GM12878 (cell line): ENCODE data around the gene GADD45A. TPM values are rescaled to one million over a fixed set of nuclear protein-coding genes. Genes with fewer than 3 reads are reported as not detected.

ENCODE experiments used
- ATAC-seq: fragments of 200-7000 bp; cut with Tn5 transposase; 3 replicates; pipeline ENCODE4 v1.9.1; 2020; ENCODE audit warnings: mild to moderate bottlenecking, moderate library complexity
- BruUV-seq: library from RNA; stranded (reverse); fragments of 400-500 nt; replicated peaks from 2 replicates; lab custom pipeline; 2021; lab: Mats Ljungman, UMichigan
- CTCF ChIA-PET: fragments of 300-600 bp; sonication (Branson Sonifier 250); formaldehyde crosslinking; extraction: SDS; loops from one replicate; lab custom pipeline; 2021; ENCODE audit warnings: inconsistent platforms; lab: Yijun Ruan, JAX
- POLR2A ChIA-PET: fragments of 350-600 bp; formaldehyde crosslinking; extraction: SDS; loops from one replicate; lab custom pipeline; 2021; ENCODE audit warnings: inconsistent platforms; lab: Charles Lee
- RAD21 ChIA-PET: fragments of 300-600 bp; sonication (Branson Sonifier 250); formaldehyde crosslinking; loops from one replicate; lab custom pipeline; 2023; ENCODE audit warnings: antibody characterized with exemption; ENCODE audit not compliant: unreplicated experiment; lab: Charles Lee
- SMC1A ChIA-PET: fragments of 300-600 bp; sonication (Branson Sonifier 250); formaldehyde crosslinking; loops from one replicate; lab custom pipeline; 2023; ENCODE audit not compliant: unreplicated experiment, uncharacterized antibody; lab: Charles Lee
- DNase-seq: peaks from one replicate; pipeline ENCODE4 v3.0.0-alpha.2; 2011; ENCODE audit warnings: low read depth, low spot score
- FAIRE-seq: peaks from 3 replicates; lab custom pipeline; 2011; peaks lifted over from hg19 to GRCh38; lab: Jason Lieb, UNC
- H2AFZ ChIP-seq: 2 replicates; pipeline ENCODE4 v1.6.0; 2011; ENCODE audit warnings: low read depth, low read length, control low read depth; ENCODE audit not compliant: control insufficient read depth
- H3K27ac ChIP-seq: 2 replicates; pipeline ENCODE4 v1.5.1; 2011; ENCODE audit warnings: control low read depth; ENCODE audit not compliant: control insufficient read depth, insufficient read depth
- H3K27me3 ChIP-seq, 2 experiments: replicated peaks in 1 of 2; 2 replicates each; pipeline versions ENCODE4 v1.6.0 to v1.6.1; 2011; ENCODE audit warnings: low read length in 1 of 2; ENCODE audit not compliant: control insufficient read depth in 2 of 2, insufficient read depth in 2 of 2
- H3K36me3 ChIP-seq, 2 experiments: 2 replicates each; pipeline ENCODE4 v1.5.1; 2011; ENCODE audit warnings: low read length in 1 of 2; ENCODE audit not compliant: control insufficient read depth in 2 of 2, insufficient read depth in 2 of 2
- H3K4me1 ChIP-seq: 2 replicates; pipeline ENCODE4 v1.6.1; 2011; ENCODE audit warnings: mild to moderate bottlenecking, low read length, moderate library complexity, mixed read lengths; ENCODE audit not compliant: control insufficient read depth, insufficient read depth
- H3K4me2 ChIP-seq: 2 replicates; pipeline ENCODE4 v1.6.0; 2011; ENCODE audit warnings: control low read depth; ENCODE audit not compliant: control insufficient read depth, insufficient read depth
- H3K4me3 ChIP-seq: fragments of 200-600 bp; sonication (generic); 2 replicates; pipeline ENCODE4 v1.5.1; 2016
- H3K79me2 ChIP-seq: 2 replicates; pipeline ENCODE4 v1.6.0; 2011; ENCODE audit warnings: low read length; ENCODE audit not compliant: control insufficient read depth, insufficient read depth
- H3K9ac ChIP-seq: 2 replicates; pipeline ENCODE4 v1.8.0; 2011; ENCODE audit warnings: low read length, control low read depth, mixed read lengths; ENCODE audit not compliant: control insufficient read depth, insufficient read depth
- H3K9me3 ChIP-seq: replicated peaks from 3 replicates; pipeline ENCODE4 v1.5.1; 2011; ENCODE audit warnings: mild to moderate bottlenecking, low read length; ENCODE audit not compliant: control insufficient read depth, insufficient read depth
- H4K20me1 ChIP-seq: 2 replicates; pipeline ENCODE4 v1.6.0; 2011; ENCODE audit not compliant: control insufficient read depth, insufficient read depth
- BCL11A ChIP-seq: IDR thresholded peaks from 2 replicates; pipeline ENCODE4 v1.6.1; 2011; ENCODE audit warnings: low read depth, low read length
- BHLHE40 ChIP-seq, 2 experiments: fragments of 450-650 bp in 1 of 2; IDR thresholded peaks; 2 replicates each; pipeline ENCODE4 v1.6.1; 2011 to 2017; ENCODE audit warnings: low read depth in 2 of 2, borderline replicate concordance in 1 of 2, improper control_type of control experiment in 1 of 2, low read length in 1 of 2, mild to moderate bottlenecking in 1 of 2
- GABPA ChIP-seq: IDR thresholded peaks from 2 replicates; pipeline ENCODE4 v1.6.1; 2014; ENCODE audit warnings: antibody characterized with exemption, low read depth, mild to moderate bottlenecking, inconsistent platforms
- KLF5 ChIP-seq: fragments of 450-650 bp; IDR thresholded peaks from 2 replicates; pipeline ENCODE4 v1.6.1; 2014; ENCODE audit warnings: mild to moderate bottlenecking; ENCODE audit not compliant: partially characterized antibody
- MTA3 ChIP-seq: IDR thresholded peaks from 2 replicates; pipeline ENCODE4 v1.6.1; 2012; ENCODE audit warnings: low read length, inconsistent platforms, borderline replicate concordance
- NBN ChIP-seq: fragments of 450-650 bp; IDR thresholded peaks from 2 replicates; pipeline ENCODE4 v1.6.1; 2016
- NFYA ChIP-seq: IDR thresholded peaks from 2 replicates; pipeline ENCODE4 v1.6.1; 2011; ENCODE audit warnings: low read depth, mild to moderate bottlenecking, low read length, improper control_type of control experiment, borderline replicate concordance
- RBBP5 ChIP-seq: fragments of 200-600 bp; sonication (generic); conservative IDR thresholded peaks from 2 replicates; pipeline ENCODE4 v1.6.1; 2016
- SREBF1 ChIP-seq: IDR thresholded peaks from 2 replicates; pipeline ENCODE4 v1.6.1; 2012; ENCODE audit warnings: mild to moderate bottlenecking, low read length
- SUPT20H ChIP-seq: IDR thresholded peaks from 2 replicates; pipeline ENCODE4 v1.6.1; 2011; ENCODE audit warnings: low read depth, mild to moderate bottlenecking, low read length, moderate library complexity, borderline replicate concordance; ENCODE audit not compliant: control insufficient read depth
- TARDBP ChIP-seq: IDR thresholded peaks from 2 replicates; pipeline ENCODE4 v1.6.1; 2016; ENCODE audit warnings: borderline replicate concordance
- ZNF384 ChIP-seq: IDR thresholded peaks from 2 replicates; pipeline ENCODE4 v1.6.1; 2012; ENCODE audit warnings: low read depth, mild to moderate bottlenecking, low read length, improper control_type of control experiment, borderline replicate concordance
- WGBS: methylation state at CpG from one replicate; pipeline ENCODE4 v1.1.6; 2016; ENCODE audit warnings: low lambda C conversion rate; ENCODE audit not compliant: insufficient replicate concordance, insufficient coverage; ENCODE audit errors: missing lambda C conversion rate; 5-methylcytosine and 5-hydroxymethylcytosine counted together
- in situ Hi-C: fragments of 300-500 bp; cut with MboI; formaldehyde crosslinking; loops from 9 replicates; pipeline ENCODE4 v1.14.3; 2018; ENCODE audit warnings: mixed read lengths
- intact Hi-C: fragments of 100-400 bp; cut with micrococcal nuclease; formaldehyde crosslinking; loops from one replicate; pipeline ENCODE4 v1.14.2; 2022; ENCODE audit not compliant: unreplicated experiment
- polyA plus RNA-seq, 11 experiments: library from polyadenylated mRNA; depleted of rRNA in 4 of 11; unstranded in 6 of 11; stranded (reverse) in 5 of 11; fragments of >200 nt; fragmentation: Nextera tagmentation in 4 of 11; fragmentation: Illumina TruSeq in 1 of 11; extraction: Ambion mirVana in 4 of 11; extraction: Trizol in 1 of 11; gene quantifications; 1 replicate in 1 of 11; 2 replicates in 10 of 11; pipeline versions ENCODE4 v1.2.1 to v1.2.3, GENCODE V29; 2011 to 2016; ENCODE audit warnings: inconsistent platforms in 2 of 11, missing spikeins in 2 of 11, low read depth in 1 of 11
- total RNA-seq, 4 experiments: library from RNA; depleted of rRNA in 3 of 4; stranded (reverse); fragments of >200 nt in 3 of 4; fragmentation: Illumina TruSeq in 1 of 4; extraction: Trizol in 1 of 4; gene quantifications; 2 replicates each; pipeline versions ENCODE4 v1.2.1 to v1.2.3, GENCODE V29; 2013 to 2021

The GADD45A gene
- total and polyA plus RNA-seq, 10 of the 15 experiments (the other 5 are each of a cell fraction or from before 2014, with no cell fraction given): 4.7 to 48.9 (median 18.5) TPM

GRCh38 chr1:67679691-67680090 is 5.3 kb upstream of the GADD45A start:
- ChIA-PET SMC1A (interaction anchor here (0.7 kb wide), 1 partner anchor 53 kb away, joined by 3 read pairs; no protein-coding TSS in a partner anchor), POLR2A (no interaction called here), RAD21 (no interaction called here), CTCF (interaction anchor here (1.6 to 2.2 kb wide), 2 partner anchors 75 to 118 kb away, joined by 3 to 7 read pairs; no protein-coding TSS in a partner anchor)
- Histone ChIP-seq H3K9ac (no peak overlapping the region), H3K79me2 (no peaks in the 10 kb centered on the region), H3K27me3 (peaks cover 0 to 2% of the 10 kb centered on the region in 2 experiments; a peak in 2 of 4 replicates), H4K20me1 (no peaks in the 10 kb centered on the region), H3K4me2 (no peak overlapping the region), H3K36me3 (no peaks in the 10 kb centered on the region), H2AFZ (no peak overlapping the region), H3K9me3 (no peaks in the 10 kb centered on the region), H3K4me1 (peaks cover 5% of the 10 kb centered on the region), H3K4me3 (no peak overlapping the region), H3K27ac (no peak overlapping the region)
- no peak for ATAC-seq
- DNase-seq: no peak
- FAIRE-seq: no peak
- in situ Hi-C loops: loop anchor here (5.0 kb wide), 1 partner anchor 78 kb away; no protein-coding TSS in a partner anchor
- TF ChIP-seq BHLHE40 (IDR thresholded peaks at IDR 0.05; ENCODE audit: borderline replicate concordance in 1 of 2, low read depth in 2 of 2, low read length in 1 of 2) (no peak), MTA3 (no peak), SREBF1 (no peak), SUPT20H (no peak)
- intact Hi-C loops: loop anchor here (10.0 kb wide), 1 partner anchor 345 kb away; no protein-coding TSS in a partner anchor
- no TSS peak for BruUV-seq

GRCh38 chr1:67680486-67680885 is 4.5 kb upstream of the GADD45A start:
- ChIA-PET RAD21 (no interaction called here), SMC1A (interaction anchor here (1.0 kb wide), 1 partner anchor 80 kb away, joined by 3 read pairs; no protein-coding TSS in a partner anchor), POLR2A (interaction anchor here (0.6 to 0.7 kb wide), 2 partner anchors 35 to 78 kb away, joined by 3 to 4 read pairs; no protein-coding TSS in a partner anchor), CTCF (interaction anchor here (1.4 to 1.6 kb wide), 2 partner anchors 75 to 119 kb away, joined by 3 read pairs; no protein-coding TSS in a partner anchor)
- Histone ChIP-seq H4K20me1 (no peaks in the 10 kb centered on the region), H3K4me2 (no peak overlapping the region), H3K27ac (no peak overlapping the region), H3K36me3 (no peaks in the 10 kb centered on the region), H3K79me2 (peaks cover 3% of the 10 kb centered on the region), H2AFZ (no peak overlapping the region), H3K9me3 (no peaks in the 10 kb centered on the region; the same call in 2 of the 3 replicates), H3K9ac (no peak overlapping the region), H3K4me1 (peaks cover 5% of the 10 kb centered on the region), H3K27me3 (peaks cover 0 to 2% of the 10 kb centered on the region in 2 experiments; a peak in 2 of 4 replicates), H3K4me3 (no peak overlapping the region)
- FAIRE-seq (no peak), DNase-seq (no peak), ATAC-seq (no peak)
- intact Hi-C loops: loop anchor here (10.0 kb wide), 1 partner anchor 346 kb away; no protein-coding TSS in a partner anchor
- in situ Hi-C loops: loop anchor here (5.0 kb wide), 1 partner anchor 77 kb away; no protein-coding TSS in a partner anchor
- no peak for TF ChIP-seq NFYA
- no peak for TF ChIP-seq KLF5
- no peak for TF ChIP-seq RBBP5
- no peak for TF ChIP-seq BCL11A
- no peak for TF ChIP-seq TARDBP
- no peak for TF ChIP-seq NBN
- no peak for TF ChIP-seq GABPA
- TF ChIP-seq ZNF384: no peak
- no TSS peak for BruUV-seq
- WGBS: 63% methylated on average over 2 of the region's 2 CpGs
